GM19438 (cell line): ENCODE results near the gene C18orf32.
"Not testable (repeated sequence)": the region's sequence is repeated elsewhere in the genome, so short reads cannot be mapped to it uniquely, and the experiment has no call there.

Experiments
- ATAC-seq: cut with Tn5 transposase; IDR thresholded peaks from one replicate; pipeline ENCODE4 v1.9.1; 2021; ENCODE audit warnings: low read depth; ENCODE audit not compliant: unreplicated experiment

C18orf32 gene

DNA sequence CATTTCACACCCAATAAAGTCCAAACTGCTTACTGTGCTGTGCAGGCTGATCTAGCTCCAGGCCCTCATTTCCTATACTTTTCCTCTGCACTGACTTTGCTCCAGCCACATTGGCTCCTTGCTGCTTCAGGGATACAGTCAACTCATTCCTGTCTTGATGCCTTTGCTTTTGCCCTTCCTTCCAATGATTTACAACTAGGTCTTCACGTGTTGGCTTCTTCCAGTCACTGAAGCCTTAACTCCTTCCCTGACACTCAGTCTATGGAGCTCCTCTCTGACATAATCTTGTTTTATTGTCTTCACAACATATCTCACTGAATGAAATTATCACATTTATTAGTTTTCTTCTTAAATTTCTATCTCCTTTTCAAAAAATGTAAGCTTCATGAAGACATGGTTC is 16.9 kb upstream of the C18orf32 start:
- ATAC-seq = no peak

DNA sequence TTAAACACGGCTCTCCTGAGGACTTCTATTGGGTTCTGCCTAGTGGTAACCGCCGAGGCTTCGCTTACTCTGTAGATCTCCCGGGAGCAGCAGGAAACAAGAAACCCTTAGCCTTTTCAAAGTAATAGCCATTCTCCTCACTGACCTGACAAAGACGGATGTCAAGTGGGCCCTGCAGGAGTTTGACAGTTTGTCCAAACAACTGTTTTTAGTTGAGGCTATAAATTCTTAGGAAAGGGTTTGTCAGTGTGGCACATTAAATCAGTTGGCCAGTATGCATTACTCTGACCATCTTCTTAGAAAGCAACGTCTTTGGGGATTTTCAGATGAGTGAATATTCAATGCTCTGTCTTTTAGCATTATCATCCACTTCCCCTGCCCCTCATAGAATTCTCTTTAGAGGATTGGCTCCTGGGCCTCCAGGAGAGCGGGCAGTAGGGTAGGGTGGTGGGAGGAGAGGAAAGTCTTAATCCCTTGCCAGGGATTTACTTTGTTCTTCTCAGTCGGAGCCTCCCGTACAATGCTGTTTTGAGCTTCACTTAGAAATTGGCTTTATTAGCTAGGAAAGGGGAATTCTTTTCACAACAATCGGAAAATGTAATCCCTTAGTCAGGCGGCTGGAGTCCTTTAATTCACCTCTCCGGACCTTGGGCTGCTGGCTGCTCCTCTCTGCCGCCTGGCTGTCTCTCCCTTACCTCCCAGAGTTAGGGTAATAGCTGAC is 13.3 kb upstream of the C18orf32 start:
- ATAC-seq = no peak

- ATAC-seq = no peak
These were observed 12.1 kb upstream of the C18orf32 start for GRCh38 chr18:49499046-49499637.

DNA sequence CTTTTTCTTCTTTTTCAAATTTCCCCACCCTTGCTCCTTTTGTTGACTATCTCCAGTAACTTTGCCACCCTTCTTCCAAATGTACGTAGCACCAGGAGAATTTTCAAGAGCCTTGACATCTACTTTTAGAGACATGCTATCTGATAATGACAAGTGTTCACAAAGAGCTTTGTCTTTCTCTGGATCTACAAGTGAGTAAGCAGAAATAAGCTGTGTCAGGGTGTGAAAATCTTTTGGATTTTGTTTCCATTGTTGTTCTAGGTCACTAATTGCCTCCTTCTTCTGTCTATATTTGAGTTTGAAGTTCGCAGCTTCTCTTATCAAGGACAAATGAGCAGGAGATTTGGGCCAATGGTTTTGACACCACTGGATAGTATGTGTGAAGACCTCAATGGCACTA is 8.4 kb upstream of the C18orf32 start:
- no peak for ATAC-seq

DNA sequence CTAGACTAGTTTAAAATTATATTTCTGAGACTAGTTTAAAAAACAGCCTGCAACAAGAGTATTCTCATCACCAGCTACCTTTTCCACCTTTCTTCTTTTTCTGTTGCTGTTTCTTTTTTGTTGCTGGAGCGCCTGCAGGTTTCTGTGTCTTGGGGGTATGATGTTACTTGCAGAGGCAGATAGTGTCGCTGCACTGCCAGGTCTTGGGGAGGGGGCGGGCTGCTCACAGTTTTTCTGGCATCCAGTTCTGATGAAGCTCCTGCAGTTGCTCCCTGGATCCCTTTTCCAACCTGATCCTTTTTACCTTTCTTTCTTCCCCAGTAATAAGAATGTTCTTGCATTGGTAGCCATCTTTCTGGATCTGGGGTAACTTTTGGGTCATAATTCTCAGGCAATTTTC is 8.0 kb upstream of the C18orf32 start:
- ATAC-seq = no peak

- ATAC-seq = no peak
These were observed 7.6 kb upstream of the C18orf32 start for GRCh38 chr18:49494660-49495059.

DNA sequence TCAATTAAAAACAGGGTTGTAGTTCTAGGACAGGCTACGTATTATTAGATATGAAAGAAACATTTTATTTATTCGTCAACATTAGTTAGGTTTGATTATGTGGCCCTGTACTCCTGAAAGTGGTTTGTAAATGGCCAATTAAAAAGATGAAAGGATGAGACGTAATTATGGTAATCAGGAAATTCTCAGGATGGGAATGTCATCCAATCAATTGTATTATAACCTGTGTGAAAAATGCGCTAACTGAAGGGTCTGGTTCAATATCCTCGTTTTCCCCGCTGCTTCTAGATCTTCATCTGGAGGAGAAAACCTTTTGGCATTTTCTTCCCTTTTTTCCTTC is 5.6 kb upstream of the C18orf32 start:
- no peak for ATAC-seq

GRCh38 chr18:49491857-49492693 is 5.0 kb upstream of the C18orf32 start, which contains the start of gene RPL17:
RPL17 (minus strand) TSS chr18:49492465.
- peak; percentile 73 for ATAC-seq

DNA sequence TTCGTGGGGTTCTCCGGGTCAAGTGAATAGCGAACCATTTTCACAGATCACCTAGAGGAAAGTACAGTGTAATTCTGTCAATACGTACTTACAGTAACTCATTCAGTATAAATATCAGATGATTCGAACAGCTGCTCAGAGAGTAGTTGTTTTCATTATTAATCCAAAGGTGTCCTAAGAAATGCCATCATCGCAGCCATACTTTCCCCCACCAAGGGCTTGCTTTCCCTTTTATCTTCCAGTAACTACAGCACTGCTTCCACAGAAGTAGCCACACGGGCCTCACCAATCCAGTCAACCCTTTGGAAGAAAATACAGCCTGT is 4.5 kb upstream of the C18orf32 start:
- ATAC-seq = no peak

DNA sequence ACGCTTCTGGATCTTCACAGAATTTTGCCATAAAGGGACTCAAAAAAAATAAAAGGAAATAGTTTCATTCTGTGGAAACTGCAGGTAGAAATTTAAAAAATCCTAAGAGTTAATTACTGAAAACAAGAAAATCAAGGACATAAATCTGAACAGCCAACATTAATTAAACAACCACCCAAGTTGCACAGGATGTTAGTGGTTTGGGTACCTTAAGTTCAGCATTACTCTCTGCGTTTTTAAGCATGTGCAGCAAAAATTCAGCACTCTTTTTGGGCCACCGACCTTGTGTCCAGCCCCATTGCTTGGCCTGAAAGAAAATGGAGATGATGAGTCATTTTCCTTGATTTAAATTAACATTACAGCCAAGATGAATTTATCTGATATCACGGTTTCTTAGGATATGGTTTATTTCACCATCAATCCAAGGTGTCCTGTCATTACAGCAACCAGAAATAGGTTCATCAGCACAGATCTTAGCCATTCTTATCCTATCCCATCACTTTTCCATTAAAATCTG is 3.3 kb upstream of the C18orf32 start:
- ATAC-seq = no peak

DNA sequence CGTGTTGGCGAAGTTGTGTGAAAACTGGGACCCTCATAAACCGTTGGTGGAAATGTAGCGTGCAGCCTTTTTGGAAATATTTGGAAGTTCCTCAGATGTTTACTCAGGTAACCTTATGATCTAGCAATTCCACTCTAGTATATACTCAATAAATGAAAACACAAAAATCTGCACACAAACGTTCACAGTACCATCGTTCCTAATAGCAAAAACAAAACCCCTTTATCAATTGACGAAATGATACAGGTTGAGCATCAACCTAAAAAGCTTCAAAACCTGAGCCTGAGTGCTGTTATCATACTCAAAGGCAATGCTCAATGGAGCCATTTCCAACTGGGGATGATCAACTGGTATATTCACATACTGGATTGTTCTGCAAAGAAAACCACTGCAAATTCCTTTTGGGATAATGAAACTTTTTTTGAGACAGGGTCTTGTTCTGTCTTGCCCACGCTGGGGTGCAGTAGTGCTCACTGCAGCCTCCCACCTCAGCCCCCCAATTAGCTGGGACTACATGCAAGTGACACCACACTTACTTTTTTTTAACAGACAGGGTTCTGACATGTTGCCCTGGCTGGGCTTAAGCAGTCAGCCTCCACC is 777 bp upstream of the C18orf32 start:
- no peak for ATAC-seq

- no peak for ATAC-seq
These were observed 455 bp downstream of the C18orf32 start for GRCh38 chr18:49486606-49486952.

DNA sequence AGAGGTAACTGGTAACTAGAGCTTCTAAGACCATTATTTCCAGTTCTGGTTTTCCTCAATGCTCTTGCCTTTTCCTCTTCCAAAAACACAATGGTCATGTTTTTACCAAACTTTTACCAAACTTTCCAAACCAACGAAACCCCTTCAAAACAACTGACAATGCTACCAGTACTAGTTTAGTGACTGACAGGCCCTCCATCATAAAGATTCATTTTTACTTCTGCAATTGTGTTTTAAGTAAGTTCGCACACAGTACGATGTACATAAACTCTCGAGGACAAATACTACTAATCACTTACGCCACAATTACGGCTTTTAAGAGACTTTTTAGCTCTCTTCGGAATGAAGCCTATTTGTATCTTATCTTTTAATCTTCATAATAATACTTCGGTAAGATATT is 900 bp downstream of the C18orf32 start:
- no peak for ATAC-seq

DNA sequence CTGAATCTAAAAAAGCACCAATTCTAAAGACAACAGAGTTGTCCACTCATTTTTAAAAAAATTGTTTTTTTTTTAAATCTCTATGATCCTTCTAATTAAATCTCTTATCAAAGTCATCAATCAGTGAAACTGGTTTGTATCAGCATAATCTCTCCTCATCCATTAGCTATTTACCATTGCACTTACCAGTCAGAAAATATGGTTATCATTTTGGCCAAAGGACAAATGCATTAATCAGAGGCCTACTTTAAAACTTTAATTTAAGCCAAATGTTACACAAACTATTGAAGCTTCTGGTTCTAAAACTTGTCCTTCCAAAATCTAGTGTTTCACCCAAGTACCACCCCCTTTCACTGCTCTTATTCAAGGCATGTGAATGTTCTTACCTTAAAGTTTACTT is 3.8 kb downstream of the C18orf32 start:
- ATAC-seq = no peak

DNA sequence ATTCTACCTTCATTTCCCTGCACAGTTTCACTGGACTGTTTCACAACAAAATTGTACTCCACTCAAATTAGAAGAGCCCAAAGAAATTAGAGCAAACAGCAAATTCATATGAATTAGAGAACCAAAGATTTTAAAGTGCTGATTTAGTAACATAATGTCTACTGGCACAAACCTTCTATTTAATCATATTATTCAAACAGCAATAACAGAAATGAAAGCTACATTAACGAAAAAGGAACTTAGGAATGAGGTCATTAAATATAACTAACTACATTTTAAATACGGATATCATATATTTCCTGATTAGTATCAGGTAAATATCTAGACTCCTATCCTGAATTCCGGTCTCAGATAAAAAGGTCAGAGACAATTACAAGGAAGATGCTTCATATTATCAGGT is 5.1 kb downstream of the C18orf32 start:
- no peak for ATAC-seq

DNA sequence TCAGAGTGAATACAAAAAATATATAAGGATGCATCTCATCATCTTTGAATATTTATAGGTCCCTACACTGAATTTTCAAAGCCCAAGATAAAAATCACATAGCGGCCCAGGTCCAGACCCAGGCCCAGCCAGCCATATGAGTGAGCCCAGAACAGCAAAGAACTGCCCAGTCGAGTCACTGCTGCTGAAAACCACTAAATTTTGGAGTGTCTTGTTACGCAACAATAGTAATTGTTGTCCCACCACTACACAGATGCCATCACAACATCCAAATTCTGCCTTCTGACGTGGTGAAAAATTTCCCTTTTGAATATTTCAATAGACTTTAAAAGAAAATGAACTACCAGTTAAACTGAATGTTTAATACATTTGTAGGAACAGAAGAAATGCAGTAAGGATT is 5.7 kb downstream of the C18orf32 start:
- ATAC-seq = no peak

GRCh38 chr18:49479381-49480137 is 7.5 kb downstream of the C18orf32 start:
- ATAC-seq = no peak

GRCh38 chr18:49476664-49477411 is 10.2 kb downstream of the C18orf32 start:
- no peak for ATAC-seq

GRCh38 chr18:49474935-49475334 is 12.1 kb downstream of the C18orf32 start:
- not testable (repeated sequence) for ATAC-seq

DNA sequence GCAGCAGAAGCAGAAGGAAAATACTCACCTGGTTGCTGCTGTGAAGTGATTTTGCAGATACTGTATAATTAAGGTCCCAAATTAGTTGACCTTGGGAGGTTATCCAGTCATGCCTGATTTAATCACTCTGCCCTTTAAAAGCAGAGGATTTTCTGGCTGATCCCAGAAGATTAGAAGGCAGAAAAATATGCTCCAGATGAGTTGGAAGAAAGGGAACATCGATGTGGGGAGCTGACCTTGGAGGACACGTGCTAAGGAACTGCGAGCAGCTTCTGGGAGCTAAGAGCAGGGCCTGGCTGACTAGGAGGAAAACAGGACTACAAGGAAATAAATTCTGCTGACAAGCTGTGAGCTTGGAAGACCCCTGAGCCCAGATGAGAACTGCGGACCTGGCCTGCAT is 13.3 kb downstream of the C18orf32 start:
- ATAC-seq = no peak
